ENCODE measurements around the gene ZFP62. TPM values are rescaled to one million over a fixed set of nuclear protein-coding genes. Genes with fewer than 3 reads are reported as not detected.
A peak's percentile ranks its signal among the peaks of the same experiment; 100 is the strongest.

Gene ZFP62
- total and polyA plus RNA-seq, 2 of the 4 experiments (the other 2 are of a cell fraction) = 8.2 to 20.3 TPM

DNA sequence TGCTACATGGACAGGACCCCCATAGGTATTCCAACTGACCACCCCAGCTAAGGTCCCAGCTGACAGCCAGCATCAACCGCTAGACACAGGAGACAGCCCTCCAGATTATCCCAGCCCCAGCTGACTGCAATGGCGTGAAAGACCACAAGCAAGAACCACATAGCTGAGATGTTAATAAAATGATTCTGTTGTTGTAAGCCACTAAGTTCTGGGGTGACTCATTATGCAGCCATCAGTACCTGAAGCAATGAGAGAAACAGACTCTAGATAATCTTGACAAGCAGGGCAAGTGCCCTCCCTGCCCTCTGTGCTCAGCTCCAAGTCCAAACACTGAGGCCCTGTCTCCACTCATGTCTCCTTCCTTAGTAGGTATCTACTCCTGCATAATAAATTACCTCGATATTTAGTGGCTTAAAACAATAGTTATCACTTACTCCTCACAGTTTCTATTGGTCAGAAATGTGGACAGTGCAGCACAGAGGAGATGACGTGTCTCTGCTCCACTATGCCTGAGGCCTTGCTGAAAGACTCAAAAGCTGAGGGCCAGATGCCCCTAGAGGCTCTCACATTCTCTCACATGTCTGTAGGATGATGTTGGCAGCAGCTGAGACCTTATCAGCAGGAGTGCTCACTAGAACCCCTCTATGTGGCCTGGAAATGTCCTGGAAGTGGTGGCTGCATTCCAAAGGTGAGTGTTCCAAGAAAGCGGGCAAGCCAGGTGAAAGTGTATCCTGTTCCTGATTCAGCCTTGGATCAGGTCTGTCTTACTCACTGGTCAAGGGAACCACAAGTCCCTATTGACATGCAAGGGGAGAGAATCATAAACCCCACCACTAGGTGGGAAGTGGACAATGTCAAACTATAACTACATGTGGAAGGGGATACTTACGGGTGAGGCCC lies 60.9 kb downstream of the ZFP62 start:
- no peak overlapping the region for H3K4me3 ChIP-seq (ENCODE audit: insufficient read depth, low read depth, low read length)
- H3K18ac ChIP-seq (ENCODE audit: low read depth, low read length) = peak overlapping the region; percentile 3; the same call in 1 of the 2 replicates
- H3K27ac ChIP-seq (ENCODE audit: insufficient read depth, low read length) = peak overlapping the region; percentile 56
- H2AK5ac ChIP-seq (ENCODE audit: low read depth, low read length) = peak overlapping the region; percentile 71
- H2AFZ ChIP-seq (replicated peaks; ENCODE audit: low read length, poor library complexity) = no peak overlapping the region
- WGBS, 2 experiments (ENCODE audit: extremely low coverage in 2 of 2, insufficient read length in 1 of 2) = no CpG with 5 or more reads among the region's 6 CpGs
- peak overlapping the region; percentile 29; the same call in 2 of the 3 replicates for H2BK15ac ChIP-seq (ENCODE audit: low read depth, low read length)
- H4K5ac ChIP-seq (ENCODE audit: low read depth, low read length) = no peak overlapping the region
- peak overlapping the region; percentile 100 for H3K4me2 ChIP-seq (ENCODE audit: low read depth, low read length)
- peak overlapping the region; percentile 7; the same call in 1 of the 2 replicates for H3K9ac ChIP-seq (ENCODE audit: low read depth, low read length)
- peaks cover 11 to 57% of the 10 kb centered on the region in 2 experiments; a peak in 3 of 4 replicates for H3K79me1 ChIP-seq (ENCODE audit: low read depth in 1 of 2, low read length in 2 of 2)
- H2BK5ac ChIP-seq (ENCODE audit: low read depth, low read length, poor library complexity, severe bottlenecking) = peak overlapping the region; percentile 91
- H2BK120ac ChIP-seq (ENCODE audit: low read depth, low read length) = peak overlapping the region; percentile 68
- H2AK9ac ChIP-seq (replicated peaks; ENCODE audit: low read depth, low read length, poor library complexity) = peak overlapping the region; percentile 8
- H3K36me3 ChIP-seq (ENCODE audit: control insufficient read depth, insufficient read depth, low read length) = peaks cover 15% of the 10 kb centered on the region
- H4K8ac ChIP-seq (ENCODE audit: low read depth in 2 of 2, low read length in 2 of 2) = peak overlapping the region; percentile 7 to 23; a peak in 2 of 4 replicates
- H3K14ac ChIP-seq (replicated peaks; ENCODE audit: low read depth, low read length) = peak overlapping the region; percentile 69
- no peaks in the 10 kb centered on the region for H3K27me3 ChIP-seq (ENCODE audit: control insufficient read depth, insufficient read depth, low read length)
- CTCF ChIA-PET = interaction anchor here (1.4 kb wide), 1 partner anchor 16 kb away, joined by 5 read pairs; no protein-coding TSS in a partner anchor
- intact Hi-C loops (cut with micrococcal nuclease) = loop anchor here (1.0 to 5.0 kb wide), 2 partner anchors 13 to 62 kb away; partner anchors contain the start of gene ZFP62
- peak overlapping the region; percentile 73 for H4K91ac ChIP-seq (ENCODE audit: insufficient read depth, low read depth, low read length)
- H3K4me1 ChIP-seq (ENCODE audit: control insufficient read depth, insufficient read depth, low read length) = peaks cover 35% of the 10 kb centered on the region
- BruUV-seq (replicated peaks) = no TSS peak
- H4K20me1 ChIP-seq (ENCODE audit: insufficient read depth, low read length) = peaks cover 69% of the 10 kb centered on the region
- in situ Hi-C loops (cut with MboI; ENCODE audit: low sequenced_read_pairs) = loop anchor here (10.0 kb wide), 2 partner anchors 385 to 455 kb away; no protein-coding TSS in a partner anchor
- H3K23ac ChIP-seq (ENCODE audit: low read depth, low read length) = peak overlapping the region; percentile 39
- ATAC-seq (ENCODE audit: low read depth) = peak; percentile 30
- peak overlapping the region; percentile 75 for H3K4ac ChIP-seq (ENCODE audit: low read depth, low read length)
- POLR2A ChIA-PET (ENCODE audit: unreplicated experiment) = no interaction called here
- DNase-seq = peak; percentile 86
- H2BK20ac ChIP-seq (ENCODE audit: low read depth, low read length) = peak overlapping the region; percentile 58
- H3K56ac ChIP-seq (ENCODE audit: extremely low read depth, insufficient read depth, low read length) = peak overlapping the region; percentile 36; the same call in 1 of the 2 replicates
- dilution Hi-C loops (cut with HindIII; ENCODE audit: low sequenced_read_pairs, unreplicated experiment) = no loop called here
- peaks cover 39% of the 10 kb centered on the region for H3K9me1 ChIP-seq (ENCODE audit: insufficient read depth, low read length)
- H3K9me3 ChIP-seq (ENCODE audit: control insufficient read depth, insufficient read depth, low read length) = no peaks in the 10 kb centered on the region
- no peak for TF ChIP-seq MAZ (IDR thresholded peaks at IDR 0.05; ENCODE audit: borderline replicate concordance, low read depth, low read length)
- TF ChIP-seq POLR2A (IDR thresholded peaks at IDR 0.05; ENCODE audit: low read depth, low read length) = peak; percentile 34; the same call in 1 of the 2 replicates
- TF ChIP-seq, protein P1, sequence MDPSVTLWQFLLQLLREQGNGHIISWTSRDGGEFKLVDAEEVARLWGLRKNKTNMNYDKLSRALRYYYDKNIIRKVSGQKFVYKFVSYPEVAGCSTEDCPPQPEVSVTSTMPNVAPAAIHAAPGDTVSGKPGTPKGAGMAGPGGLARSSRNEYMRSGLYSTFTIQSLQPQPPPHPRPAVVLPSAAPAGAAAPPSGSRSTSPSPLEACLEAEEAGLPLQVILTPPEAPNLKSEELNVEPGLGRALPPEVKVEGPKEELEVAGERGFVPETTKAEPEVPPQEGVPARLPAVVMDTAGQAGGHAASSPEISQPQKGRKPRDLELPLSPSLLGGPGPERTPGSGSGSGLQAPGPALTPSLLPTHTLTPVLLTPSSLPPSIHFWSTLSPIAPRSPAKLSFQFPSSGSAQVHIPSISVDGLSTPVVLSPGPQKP (IDR thresholded peaks at IDR 0.05; ENCODE audit: borderline replicate concordance, low read depth, low read length) = no peak
- no peak for TF ChIP-seq CTCF (conservative IDR thresholded peaks at IDR 0.05; ENCODE audit: low read depth, low read length)
- no peak for TF ChIP-seq RCOR1 (IDR thresholded peaks at IDR 0.05; ENCODE audit: insufficient replicate concordance, low read length)
- no peak for TF ChIP-seq MAFK (IDR thresholded peaks at IDR 0.05; ENCODE audit: low read depth, low read length)
- TF ChIP-seq CHD1 (IDR thresholded peaks at IDR 0.05; ENCODE audit: low read depth, low read length) = no peak
- no peak for TF ChIP-seq RFX5 (IDR thresholded peaks at IDR 0.05; ENCODE audit: low read depth, low read length)
- no peak for TF ChIP-seq NFE2L2 (IDR thresholded peaks at IDR 0.05; ENCODE audit: low read depth, low read length)
- no peak; the same call in 1 of the 2 replicates for TF ChIP-seq RAD21 (IDR thresholded peaks at IDR 0.05; ENCODE audit: low read length)
- no peak for TF ChIP-seq SMC3 (IDR thresholded peaks at IDR 0.05; ENCODE audit: low read depth, low read length)
- peak; percentile 83 for TF ChIP-seq CEBPB (IDR thresholded peaks at IDR 0.05; ENCODE audit: low read depth, low read length)
- TF ChIP-seq FOS (IDR thresholded peaks at IDR 0.05; ENCODE audit: low read depth, low read length) = peak; percentile 80

All from IMR-90 (cell line).